Activated naive CD4-positive, alpha-beta T cell (primary cell): ENCODE measurements around the gene NMT1.

Experiments used
- DNase-seq, 4 experiments: peaks; one replicate each; lab custom pipeline; 2025; lab: John Stamatoyannopoulos, UW

The NMT1 gene

GRCh38 chr17:45081047-45081703 is 20.1 kb downstream of the NMT1 start:
- no peak for DNase-seq

- DNase-seq = no peak
Measured at GRCh38 chr17:45086391-45086790, 25.3 kb downstream of the NMT1 start.

GRCh38 chr17:45086865-45087503 is 25.9 kb downstream of the NMT1 start:
- no peak for DNase-seq

- DNase-seq = no peak
Measured at GRCh38 chr17:45087504-45087975, 26.4 kb downstream of the NMT1 start.

DNA sequence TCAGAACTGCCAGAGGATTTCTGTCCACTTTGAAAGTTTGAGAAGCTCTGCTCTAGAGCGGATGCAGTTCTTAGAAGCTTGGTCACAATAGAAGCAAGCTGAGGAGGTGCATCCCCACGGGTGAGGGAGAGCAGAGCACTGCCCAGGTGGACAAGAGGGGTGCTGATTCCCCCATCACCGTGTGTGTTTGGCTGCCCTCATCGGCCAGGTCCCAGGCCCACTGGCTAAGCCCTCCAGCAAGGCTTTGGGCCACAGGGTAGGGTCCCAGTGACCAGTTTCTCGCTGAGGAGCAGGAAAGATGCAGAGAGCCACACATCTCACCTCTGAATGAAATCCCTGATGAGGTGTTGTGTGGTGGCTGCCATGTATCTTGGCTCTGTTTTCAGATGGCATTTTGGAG is 26.9 kb downstream of the NMT1 start:
- DNase-seq = no peak

GRCh38 chr17:45088741-45089140 is 27.6 kb downstream of the NMT1 start:
- no peak for DNase-seq

DNA sequence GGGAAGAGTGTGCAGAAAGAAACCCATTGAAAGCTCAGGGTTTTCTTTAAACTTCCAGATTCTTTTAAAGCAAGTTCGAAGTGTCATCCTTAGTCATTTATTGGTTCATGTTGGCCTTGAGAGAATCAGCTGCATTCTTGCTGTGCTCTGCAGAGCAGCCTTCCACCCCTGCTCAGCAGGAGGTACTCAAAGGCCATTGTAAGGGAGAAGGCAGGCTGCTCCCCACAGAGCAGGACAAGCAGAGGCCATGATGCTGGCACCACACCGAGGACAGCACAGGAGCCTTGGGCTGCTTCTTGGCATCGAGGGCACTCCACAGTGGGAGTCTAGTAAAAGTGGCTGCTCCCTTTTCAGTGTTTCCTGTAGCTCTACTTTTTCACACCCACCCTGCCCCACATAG is 29.6 kb downstream of the NMT1 start:
- no peak for DNase-seq

GRCh38 chr17:45091778-45092425 is 30.8 kb downstream of the NMT1 start:
- DNase-seq = no peak

DNA sequence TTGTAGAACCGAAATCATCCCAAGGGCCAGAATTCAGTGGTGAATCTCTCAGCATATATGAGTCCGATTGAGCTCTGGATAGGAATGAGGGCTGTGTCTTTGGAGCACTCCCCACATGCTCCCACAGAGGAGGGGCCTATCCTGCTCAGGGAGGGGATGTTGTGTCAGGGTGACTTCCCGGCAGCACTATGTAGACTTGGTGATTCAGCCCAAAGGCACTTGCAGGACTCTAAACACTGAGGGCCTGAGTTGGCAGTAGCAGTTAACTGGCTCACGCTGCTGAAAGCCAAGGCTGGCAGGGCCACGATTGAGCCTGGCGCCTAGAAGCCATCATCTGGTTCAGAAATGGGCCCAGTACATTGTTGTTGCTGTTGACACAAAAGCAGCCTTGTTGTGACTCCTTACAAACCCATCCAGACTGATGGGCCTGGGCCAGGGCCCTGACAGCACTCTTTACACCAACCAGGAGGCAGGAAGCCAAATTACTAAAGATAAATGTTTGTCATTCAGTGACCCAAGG is 31.9 kb downstream of the NMT1 start:
- DNase-seq = no peak

- DNase-seq = no peak
Measured at GRCh38 chr17:45093444-45094110, 32.5 kb downstream of the NMT1 start.

DNA sequence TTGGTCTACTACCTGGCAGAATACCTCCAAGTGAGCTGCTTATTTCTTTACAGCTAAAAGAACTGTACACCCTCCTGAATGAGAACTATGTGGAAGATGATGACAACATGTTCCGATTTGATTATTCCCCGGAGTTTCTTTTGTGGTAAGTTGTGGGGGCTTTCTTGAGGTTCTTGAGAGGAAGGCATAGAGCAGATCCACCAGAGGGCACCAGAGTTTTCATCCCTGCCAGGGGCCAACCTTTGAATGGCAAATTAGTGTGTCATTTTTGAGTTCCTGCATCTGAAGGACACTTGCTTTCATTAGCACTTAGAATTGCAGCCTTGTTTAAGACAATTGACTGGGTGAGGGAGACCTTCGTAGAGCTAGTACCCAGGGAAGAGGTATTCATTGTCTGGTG is 35.0 kb downstream of the NMT1 start:
- no peak for DNase-seq

DNA sequence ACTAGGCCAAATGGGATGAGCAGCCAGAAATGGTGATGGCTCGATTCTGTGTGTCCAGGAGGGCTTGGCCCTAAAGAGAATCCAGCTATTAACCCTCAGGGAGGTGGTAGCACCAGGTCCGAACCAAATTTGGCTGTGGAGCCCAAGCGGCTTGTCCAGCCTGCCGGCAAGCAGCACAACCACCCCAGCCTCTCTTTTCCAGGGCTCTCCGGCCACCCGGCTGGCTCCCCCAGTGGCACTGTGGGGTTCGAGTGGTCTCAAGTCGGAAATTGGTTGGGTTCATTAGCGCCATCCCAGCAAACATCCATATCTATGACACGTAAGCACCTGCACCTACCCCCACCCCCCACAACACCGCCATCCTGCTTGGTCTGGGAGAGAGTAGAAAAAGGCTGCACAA is 35.8 kb downstream of the NMT1 start:
- DNase-seq = no peak

- no peak for DNase-seq
Measured at GRCh38 chr17:45098081-45098868, 37.2 kb downstream of the NMT1 start.

- peak; percentile 16 to 72 (median 54) for DNase-seq
Measured at GRCh38 chr17:45098869-45099616, 37.9 kb downstream of the NMT1 start.

- DNase-seq = no peak
Measured at GRCh38 chr17:45101546-45101882, 40.4 kb downstream of the NMT1 start.

- DNase-seq = no peak
Measured at GRCh38 chr17:45101883-45102811, 41.0 kb downstream of the NMT1 start.

DNA sequence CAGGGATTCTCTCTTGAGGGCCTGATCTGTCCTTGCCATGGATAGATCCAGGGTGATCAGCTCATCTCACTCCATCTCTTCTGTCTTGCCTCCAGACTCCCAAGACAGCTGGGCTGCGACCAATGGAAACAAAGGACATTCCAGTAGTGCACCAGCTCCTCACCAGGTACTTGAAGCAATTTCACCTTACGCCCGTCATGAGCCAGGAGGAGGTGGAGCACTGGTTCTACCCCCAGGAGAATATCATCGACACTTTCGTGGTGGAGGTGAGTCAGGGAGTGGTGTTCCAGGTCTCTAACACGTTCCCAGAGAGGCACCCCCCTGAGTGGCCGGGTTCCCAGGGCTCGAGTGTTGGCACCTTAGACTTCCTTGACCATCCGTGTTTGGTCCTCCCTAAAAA is 41.7 kb downstream of the NMT1 start:
- no peak for DNase-seq

- no peak for DNase-seq
Measured at GRCh38 chr17:45103269-45103795, 42.2 kb downstream of the NMT1 start.

GRCh38 chr17:45104029-45104428 is 42.9 kb downstream of the NMT1 start:
- DNase-seq = no peak

GRCh38 chr17:45104497-45104896 is 43.4 kb downstream of the NMT1 start:
- no peak for DNase-seq
